Activated naive CD4-positive, alpha-beta T cell (primary cell): ENCODE results near the gene ERAP2.
"Not testable (repeated sequence)": the region's sequence is repeated elsewhere in the genome, so short reads cannot be mapped to it uniquely, and the experiment has no call there.

Source experiments
- DNase-seq, 4 experiments: peaks; one replicate each; lab custom pipeline; 2025; lab: John Stamatoyannopoulos, UW

Gene ERAP2

DNA sequence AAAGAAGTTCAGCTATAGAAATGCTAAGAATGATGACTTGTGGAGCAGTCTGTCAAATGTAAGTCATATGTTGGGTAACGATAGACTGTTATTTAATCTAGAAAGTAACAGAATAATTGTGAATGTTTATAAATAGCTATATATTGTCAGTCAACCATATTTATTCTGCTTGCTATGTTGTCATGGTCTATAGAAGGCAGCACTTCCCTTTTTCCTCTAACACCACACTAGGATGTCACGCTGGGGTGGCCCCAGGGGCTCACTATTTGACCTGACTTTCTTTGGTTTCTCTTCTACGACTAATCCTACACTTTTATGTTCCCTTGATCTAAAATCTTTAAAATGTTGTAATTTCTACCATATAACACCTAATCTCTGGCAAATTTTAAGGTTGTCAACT, 20.5 kb downstream of the ERAP2 start:
- DNase-seq, result no peak

GRCh38 chr5:96901384-96901783, 25.1 kb downstream of the ERAP2 start:
- no peak for DNase-seq

- no peak for DNase-seq
Observed at GRCh38 chr5:96901841-96902240, 25.5 kb downstream of the ERAP2 start.

DNA sequence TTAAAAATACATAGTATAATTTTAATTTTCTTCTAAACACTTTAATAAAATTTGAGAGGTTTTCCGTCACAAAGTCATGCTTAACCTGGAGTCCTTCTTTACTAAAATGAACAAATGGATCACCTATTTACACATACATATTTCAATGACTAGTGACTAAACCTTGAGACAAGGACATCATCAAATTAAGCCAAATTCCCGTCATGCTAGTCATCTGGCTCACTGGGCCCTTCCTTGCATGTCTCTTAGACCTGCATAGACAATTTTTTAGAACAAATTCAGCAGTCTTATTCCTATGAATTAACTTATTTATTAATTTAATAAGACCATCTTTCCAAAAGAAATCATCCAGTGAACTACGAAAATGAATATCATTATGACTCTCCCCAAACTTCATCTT, 26.6 kb downstream of the ERAP2 start:
- no peak for DNase-seq

- DNase-seq, result no peak
Observed at GRCh38 chr5:96903300-96903699, 27.0 kb downstream of the ERAP2 start.

- DNase-seq, result no peak
Observed at GRCh38 chr5:96904054-96904931, 28.0 kb downstream of the ERAP2 start.

DNA sequence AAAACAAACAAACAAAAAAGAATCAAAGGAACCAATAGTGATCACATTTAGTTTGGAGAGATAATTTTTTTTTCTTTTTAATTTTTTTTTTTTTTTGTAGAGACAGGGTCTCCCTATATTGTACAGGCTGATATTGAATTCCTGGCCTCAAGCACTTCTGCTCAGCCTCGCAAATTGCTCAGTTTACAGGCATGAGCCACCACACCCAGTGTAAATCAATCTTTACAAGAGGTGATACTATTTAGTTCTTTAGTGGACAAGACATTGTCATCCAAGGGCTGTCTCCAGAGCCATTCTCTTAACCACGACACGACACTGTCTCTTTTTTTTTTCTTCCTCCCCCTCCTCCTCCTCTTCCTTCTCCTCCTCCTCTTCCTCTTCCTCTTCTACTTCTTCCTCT, 29.6 kb downstream of the ERAP2 start:
- no peak for DNase-seq

DNA sequence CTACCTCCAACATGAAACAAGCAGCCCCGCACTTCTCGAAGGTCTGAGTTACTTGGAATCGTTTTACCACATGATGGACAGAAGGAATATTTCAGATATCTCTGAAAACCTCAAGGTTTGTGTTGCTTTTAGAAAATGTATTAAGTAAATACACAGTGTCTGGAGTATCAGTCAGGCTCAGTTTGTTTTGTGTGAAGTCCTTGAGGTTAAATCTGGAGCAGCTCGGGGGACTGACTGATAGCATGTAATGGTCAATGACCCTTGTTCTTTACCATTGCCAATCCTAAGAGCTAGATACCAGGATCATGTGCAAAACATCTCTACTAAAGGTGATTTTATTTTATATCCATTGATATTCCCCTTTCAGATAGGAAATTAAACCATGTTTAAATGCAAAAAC, 32.7 kb downstream of the ERAP2 start:
- no peak for DNase-seq

GRCh38 chr5:96909435-96909834, 33.1 kb downstream of the ERAP2 start:
- no peak for DNase-seq

GRCh38 chr5:96911139-96911538, 34.8 kb downstream of the ERAP2 start:
- no peak for DNase-seq

DNA sequence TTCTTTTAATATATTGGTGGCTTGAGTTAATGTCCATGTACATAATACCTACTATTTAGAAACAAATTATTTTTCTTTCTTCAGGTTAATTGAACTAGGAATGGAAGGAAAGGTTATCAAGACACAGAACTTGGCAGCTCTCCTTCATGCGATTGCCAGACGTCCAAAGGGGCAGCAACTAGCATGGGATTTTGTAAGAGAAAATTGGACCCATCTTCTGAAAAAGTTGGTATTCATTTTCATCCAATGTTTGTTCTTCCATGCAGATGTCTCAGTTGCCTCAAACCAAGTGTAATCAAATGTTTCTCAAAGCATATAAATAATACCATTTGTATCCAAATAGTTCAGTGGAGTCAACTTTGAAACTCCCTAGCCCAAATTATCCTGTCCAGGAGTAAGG, 36.9 kb downstream of the ERAP2 start:
- no peak for DNase-seq

DNA sequence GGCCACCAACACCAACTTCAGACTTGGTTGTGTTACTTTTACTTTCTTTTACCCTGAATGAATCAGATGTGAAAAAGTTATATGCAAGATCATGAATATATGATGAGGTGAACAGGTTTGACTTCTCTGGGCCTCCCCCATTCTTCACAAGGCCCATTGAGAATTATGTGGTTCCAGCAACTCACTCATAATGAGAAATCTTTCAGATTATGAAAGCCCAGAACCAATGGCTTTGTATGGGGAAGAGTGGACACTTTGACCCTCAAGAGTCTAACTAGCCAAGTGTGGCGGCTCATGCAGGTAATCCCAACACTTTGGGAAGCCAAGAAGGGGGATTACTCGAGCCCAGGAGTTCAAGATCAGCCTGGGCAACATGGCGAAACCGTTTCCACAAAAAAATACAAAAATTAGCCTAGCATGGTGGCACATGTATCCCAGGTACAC, 43.5 kb downstream of the ERAP2 start:
- DNase-seq, result no peak

GRCh38 chr5:96920744-96921355, 44.5 kb downstream of the ERAP2 start:
- DNase-seq, result no peak

GRCh38 chr5:96922499-96923244, 46.4 kb downstream of the ERAP2 start:
- DNase-seq, result no peak

- DNase-seq, result peak in 1 of 4 experiments; percentile 21
Observed at GRCh38 chr5:96924016-96924443, 47.7 kb downstream of the ERAP2 start.

GRCh38 chr5:96926276-96926675, 50.0 kb downstream of the ERAP2 start:
- DNase-seq, result no peak

GRCh38 chr5:96927008-96927407, 50.7 kb downstream of the ERAP2 start:
- no peak for DNase-seq

DNA sequence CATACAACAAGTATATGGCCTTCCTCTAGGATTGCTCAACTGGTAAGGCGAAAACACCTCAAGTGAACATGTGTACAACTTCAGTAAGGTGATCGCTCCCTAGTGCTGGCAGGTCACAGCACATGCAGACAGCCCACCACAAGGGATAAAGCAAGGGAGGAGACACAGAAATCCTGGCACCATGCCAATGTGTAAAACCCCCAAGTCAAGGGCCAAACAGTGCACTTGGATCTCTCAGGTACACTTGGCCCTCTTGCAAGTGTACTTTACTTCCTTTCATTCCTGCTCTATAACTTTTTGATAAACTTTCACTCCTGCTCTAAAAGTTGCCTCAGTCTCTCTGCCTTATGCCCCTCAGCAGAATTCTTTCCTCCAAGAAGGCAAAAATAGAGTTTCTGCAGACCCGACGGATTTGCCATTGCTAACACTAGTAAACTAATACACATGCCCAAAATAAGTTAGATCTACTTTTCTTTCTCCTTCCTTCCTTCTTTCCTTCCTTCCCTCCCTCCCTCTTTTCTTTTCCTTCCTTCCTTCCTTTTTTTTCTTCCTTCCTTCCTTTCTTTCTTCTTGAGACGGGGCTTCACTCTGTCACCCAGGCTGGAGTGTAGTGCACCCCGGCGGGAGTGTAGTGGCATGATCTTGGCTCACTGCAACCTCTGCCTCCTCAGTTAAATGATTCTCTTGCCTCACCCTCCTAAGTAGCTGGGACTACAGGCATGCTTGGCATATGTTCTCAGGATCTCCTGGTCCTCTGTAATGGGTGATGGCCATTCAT, 52.8 kb downstream of the ERAP2 start:
- DNase-seq, result no peak

GRCh38 chr5:96930058-96930457, 53.8 kb downstream of the ERAP2 start:
- DNase-seq, result no peak

DNA sequence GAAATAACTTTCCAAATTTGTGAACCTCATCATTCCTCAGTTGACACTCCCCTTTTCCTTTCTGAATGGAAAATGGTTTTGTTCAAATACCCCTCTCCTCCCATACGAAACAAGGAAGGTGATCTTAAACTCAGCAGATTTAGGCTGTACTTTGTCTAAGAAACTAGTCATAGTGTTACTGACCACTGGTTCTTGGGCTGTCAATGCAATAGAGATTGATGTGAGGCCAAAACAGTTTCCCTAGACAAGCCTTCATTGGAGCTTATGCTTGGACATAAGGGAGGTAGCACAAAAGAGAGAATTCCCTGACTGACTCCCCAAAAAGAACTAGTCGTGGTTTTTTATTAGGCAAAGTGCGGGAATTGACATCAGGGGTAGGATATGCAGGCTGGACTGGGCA, 54.3 kb downstream of the ERAP2 start:
- DNase-seq, result no peak

GRCh38 chr5:96931037-96931436, 54.7 kb downstream of the ERAP2 start:
- not testable (repeated sequence) for DNase-seq

DNA sequence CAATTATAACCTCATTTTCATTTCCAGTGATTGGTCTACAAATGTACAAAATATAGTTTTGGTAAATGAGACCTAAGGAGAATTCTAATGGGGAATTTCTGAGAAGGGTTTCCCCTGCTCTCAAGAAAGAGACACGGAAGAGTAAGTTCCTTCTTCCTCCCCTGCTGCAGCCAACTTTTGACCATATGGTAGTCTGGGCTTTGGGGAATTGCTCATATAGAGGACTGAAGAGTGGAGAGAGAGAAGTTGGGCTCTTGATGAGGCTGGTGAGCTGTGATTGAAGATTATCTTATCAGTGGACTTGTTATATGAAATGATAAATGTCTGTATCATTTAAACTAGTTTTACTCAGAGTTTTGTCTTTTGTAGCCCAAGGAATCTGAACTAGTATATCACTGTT, 55.3 kb downstream of the ERAP2 start:
- no peak for DNase-seq
